HTERT RPE-1 (cell line): ENCODE data around the gene PPP6R2.

Experiments
- in situ Hi-C: fragments of 300-500 bp; cut with MboI; formaldehyde crosslinking; loops from 4 replicates; pipeline ENCODE4 v1.14.3; 2020; ENCODE audit warnings: low sequenced_read_pairs

PPP6R2 gene

DNA sequence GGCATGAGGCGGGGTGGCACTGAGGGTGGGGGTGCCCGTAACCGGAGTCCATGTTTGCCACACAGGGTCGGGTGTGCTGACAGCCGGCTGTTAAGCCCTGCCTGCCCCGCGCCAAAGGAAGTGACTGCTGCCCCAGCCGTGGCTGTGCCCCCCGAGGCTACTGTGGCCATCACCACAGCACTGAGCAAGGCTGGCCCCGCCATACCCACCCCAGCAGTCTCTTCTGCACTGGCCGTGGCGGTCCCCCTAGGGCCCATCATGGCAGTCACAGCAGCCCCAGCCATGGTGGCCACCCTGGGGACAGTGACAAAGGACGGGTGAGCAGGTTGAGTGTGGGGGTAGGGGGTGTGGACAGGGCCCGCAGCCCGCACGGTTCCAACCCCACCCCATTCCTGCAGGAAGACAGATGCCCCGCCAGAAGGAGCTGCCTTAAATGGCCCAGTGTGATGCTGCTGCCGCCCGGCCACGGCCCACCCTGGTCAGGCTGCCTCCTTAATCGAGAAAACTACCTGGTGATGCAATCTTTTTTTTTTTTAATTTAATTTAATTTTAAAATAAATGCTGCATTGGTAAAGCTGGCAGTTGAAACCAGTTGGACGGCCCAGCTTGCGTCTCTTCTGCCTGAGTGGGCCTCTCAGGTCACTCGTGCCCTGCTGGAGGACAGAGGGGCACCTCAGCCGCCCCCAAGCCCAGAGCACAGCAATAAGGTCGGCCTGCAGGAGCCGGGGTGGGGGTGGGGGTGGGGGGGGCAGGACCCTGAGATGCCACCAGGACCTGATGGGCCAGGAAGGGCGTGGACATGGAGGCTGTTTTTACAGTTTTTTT, 100.9 kb downstream of the PPP6R2 start:
- in situ Hi-C loops = no loop called here

- in situ Hi-C loops = no loop called here
Measured at GRCh38 chr22:50444663-50445062, 101.5 kb downstream of the PPP6R2 start.

DNA sequence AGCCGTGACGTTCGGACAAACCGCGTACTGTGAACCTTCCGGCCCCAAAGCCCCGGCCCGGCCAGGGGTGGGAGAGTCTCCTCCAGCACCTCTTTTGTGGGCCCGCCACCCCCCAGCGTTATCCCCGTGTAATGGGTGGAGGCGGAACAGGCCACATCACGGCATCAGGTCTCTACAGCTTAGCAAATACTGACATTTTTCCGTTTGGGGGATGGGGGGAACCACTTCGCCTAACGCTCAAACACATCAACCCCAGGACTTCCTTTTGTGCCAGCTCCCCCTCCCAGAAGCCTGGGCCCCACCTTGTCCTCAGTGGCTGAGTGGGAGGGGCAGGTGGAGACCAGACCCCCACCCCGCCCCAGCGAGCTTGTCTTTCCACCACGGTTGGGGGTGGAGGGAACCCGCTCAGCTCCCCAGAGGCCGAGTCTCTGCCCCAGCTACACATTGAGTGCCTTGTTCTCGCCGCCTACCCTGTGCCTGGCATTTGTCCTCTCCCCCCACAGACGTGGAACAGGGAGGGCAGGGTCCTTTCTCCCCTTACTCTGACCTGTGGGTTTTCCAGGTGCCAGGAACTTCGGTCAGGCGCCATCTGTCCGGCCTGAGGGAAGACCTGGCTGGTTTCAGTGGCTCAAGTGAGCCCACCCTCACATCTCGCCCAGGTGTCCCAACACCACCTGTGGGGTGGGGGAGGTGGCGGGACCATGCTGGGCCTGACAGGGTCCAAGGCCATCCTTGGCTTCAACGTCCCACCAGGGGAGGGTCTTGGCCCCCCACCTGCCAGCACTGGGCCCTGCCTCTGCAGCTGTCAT, 102.1 kb downstream of the PPP6R2 start:
- in situ Hi-C loops = no loop called here

- in situ Hi-C loops = no loop called here
Measured at GRCh38 chr22:50445880-50446707, 103.0 kb downstream of the PPP6R2 start.

DNA sequence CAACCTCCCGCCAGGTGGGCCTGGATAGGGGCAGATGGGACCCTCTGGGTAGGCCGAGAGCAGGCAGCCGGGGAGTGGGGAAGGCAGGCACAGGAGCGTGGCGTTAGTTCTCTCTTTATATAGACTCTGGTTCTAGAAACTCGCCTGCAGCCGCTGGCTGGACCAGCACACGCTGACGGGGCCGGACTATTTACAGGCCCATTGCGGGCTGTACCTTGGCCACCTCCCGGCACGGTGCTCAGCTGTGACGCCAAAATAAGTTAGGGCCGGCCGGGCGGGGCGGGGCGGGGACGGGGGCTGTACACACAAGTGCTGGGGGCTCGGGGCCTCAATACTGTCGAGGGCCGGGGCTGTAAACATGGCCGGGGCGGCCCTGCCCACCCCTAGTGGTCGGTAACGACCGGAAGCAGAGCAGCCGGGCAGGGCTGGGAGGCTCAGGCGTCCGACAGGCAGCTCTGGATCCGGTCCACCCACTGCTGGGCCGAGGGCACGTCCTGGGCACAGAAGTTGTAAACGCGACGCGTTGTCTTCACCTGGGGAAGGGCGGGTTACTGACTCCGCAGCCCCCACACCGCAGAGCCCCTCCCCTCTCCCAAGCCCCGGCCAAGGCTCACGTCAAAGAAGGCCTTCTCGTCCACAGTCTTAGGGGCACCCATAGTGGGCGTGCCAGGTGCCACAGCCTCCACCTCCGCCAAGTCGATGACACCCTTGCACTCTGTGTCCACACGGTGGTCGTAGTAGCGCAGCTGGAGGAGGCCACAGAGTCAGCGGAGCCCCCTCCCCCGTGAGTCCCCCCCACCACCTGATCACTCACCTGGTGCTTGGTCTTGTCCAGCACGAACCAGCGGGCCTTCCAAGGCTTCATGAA, 103.8 kb downstream of the PPP6R2 start:
- in situ Hi-C loops = no loop called here

DNA sequence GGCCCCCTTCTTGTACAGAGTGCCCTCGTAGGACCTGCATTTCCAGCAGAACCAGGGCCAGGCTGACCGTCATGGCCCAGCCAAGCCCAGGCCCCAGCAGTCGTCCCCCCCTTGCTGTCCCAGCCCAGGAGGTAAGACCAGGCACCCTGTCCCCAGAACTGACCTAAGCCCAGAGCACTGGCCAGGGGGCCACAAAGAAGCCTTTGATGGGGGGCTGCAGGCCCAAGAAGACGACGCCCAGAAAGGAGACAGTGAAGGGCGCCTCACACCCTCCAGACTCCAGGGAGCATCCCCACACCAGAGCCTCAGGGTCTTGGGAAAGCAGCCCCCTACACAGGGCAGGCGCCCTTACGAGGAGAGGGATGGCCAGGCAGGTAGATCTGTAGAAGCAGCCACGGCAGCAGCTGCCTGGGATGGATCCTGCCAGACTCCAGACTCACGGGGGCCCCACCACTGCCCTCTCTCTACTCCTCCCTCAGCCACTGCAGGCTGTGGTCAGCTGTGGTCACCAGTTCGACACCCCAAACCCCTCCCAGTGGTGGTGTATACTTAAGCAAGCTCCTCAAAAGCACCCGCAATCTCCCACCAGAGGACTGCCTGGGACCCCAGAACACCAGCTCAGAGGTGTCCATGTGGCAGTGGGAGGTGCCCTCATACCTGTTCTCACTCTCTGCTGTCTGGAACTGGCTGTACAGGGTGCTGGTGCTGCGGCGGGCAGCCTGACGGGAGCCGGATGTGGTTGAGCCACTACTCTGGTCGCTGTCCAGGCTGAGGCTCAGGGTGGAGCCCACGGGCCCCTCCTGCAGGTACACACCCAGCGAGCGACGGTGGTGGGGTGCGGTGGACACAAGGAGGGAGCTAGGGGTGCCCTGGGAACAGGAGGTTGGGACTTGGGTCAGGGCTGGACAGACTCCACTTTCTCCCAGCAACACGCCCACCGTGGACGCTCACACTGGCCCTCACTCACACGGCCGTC, 104.7 kb downstream of the PPP6R2 start:
- in situ Hi-C loops = no loop called here

DNA sequence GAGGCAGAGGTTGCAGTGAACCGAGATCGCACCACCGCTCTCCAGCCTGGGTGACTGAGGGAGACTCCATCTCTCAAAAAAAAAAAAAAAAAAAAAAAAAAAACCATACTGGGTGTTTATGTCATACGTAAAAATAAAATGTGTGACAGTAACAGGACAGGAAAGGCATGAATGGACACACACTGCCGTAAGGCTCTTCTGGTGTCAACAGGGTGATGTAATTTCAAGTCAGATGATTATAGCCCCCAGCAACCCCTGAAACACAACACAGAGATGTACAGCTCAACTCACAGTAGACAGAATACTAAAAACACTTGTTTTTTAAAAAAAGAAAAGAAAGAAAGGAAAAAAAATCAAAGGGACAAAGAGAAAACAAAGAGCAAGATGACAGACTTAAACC, 109.5 kb downstream of the PPP6R2 start:
- in situ Hi-C loops = no loop called here

DNA sequence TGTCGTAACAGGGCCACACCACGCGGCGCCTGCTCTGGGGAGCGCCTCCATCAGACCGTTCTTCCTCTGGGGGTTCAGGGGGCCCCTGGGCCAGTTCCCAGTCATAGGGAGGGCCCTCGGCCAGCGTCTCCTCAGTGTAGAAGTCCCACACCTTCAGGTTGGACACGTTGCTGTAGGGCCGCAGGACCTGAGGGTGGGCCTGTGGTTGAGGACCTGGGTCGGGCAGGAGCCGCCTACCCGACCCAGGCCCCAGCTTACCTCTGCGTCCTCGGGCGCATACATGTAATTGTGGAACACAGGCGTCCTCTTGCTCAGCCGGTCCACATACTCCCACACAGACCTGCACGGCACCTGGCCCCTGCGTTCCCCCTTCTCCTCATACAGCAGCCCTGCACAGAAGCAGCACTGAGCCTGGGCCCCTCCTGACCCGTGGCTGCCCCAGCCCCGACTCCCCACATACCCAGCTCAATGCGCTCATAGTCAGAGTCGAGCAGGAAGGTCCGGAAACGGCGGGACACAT, 111.5 kb downstream of the PPP6R2 start:
- in situ Hi-C loops = no loop called here

GRCh38 chr22:50455201-50455600, 112.1 kb downstream of the PPP6R2 start:
- in situ Hi-C loops = no loop called here

DNA sequence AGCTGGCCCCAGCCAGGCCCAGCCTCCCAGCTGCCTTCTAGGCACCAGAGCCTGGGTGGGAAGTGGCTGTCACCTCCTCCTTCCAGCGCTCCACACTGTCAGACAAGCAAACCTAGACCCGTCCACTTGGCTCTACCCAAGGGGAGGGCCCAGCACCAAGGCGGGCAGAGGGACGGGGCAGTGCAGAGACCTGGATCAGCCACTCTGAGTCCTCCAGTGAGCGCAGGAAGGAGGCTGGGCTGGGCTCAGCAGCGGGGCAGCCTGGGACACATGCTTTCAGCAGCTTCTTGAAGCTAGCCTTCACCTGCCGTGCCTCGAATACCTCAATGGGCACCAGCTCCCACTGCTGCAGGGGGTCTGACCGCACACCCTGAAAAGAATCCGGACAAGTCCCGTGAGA, 112.9 kb downstream of the PPP6R2 start:
- in situ Hi-C loops = no loop called here

DNA sequence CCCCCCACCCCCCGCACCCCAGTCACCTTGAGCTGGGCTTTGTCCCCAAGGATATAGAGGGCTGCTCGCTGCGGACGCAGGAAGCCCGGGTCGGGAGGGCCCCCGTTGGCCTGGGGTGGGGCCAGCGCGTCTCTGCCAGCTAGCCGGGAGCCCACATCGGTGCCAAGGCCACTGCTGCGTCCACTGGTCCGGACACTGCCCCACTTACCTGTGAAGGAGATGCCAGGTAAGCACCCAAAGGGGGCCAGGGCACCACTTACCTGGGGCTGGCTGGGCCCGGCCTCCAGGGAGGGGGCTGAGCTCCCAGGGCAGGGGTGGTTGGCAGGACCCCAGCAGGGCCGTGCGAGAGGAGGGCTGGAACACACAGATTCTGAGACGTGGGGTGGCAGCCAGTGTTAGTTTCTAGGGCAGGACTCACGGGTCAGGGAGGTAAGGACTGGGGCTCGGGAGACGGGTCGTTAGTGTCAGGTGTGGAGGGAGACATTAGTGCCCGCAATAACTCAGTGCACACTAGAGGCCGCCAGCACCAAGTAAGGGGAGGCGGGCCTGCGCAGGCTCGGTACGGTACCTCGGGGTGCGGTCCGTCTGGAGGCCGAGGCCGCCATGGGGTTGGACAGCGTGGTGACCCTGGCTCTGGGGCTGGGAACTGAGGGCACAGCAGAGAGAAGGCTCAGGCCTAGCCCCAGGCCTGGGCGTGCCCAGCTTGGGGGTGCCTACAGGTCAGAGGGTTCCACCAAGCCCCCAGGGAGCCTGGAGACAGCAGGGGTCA, 113.5 kb downstream of the PPP6R2 start:
- in situ Hi-C loops = no loop called here

DNA sequence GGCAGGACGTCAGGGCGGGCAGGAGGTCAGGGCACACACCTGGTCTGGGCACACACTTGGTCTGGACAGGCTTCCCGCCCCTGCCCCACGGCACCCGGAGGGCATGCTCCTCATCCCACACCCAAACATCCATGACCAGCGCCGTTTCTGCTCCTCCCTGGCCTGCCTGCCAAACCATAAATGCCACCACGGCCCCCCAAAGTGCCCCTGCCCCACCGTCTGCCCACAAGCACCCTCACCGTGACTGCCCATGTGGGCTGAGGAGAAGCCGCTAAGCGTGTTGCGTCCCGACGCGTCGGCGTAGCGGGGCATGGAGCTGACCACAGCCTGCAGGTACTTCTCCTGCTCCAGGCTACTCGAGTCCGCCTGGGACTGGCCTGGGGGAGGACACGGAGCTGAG, 115.9 kb downstream of the PPP6R2 start:
- in situ Hi-C loops = no loop called here

DNA sequence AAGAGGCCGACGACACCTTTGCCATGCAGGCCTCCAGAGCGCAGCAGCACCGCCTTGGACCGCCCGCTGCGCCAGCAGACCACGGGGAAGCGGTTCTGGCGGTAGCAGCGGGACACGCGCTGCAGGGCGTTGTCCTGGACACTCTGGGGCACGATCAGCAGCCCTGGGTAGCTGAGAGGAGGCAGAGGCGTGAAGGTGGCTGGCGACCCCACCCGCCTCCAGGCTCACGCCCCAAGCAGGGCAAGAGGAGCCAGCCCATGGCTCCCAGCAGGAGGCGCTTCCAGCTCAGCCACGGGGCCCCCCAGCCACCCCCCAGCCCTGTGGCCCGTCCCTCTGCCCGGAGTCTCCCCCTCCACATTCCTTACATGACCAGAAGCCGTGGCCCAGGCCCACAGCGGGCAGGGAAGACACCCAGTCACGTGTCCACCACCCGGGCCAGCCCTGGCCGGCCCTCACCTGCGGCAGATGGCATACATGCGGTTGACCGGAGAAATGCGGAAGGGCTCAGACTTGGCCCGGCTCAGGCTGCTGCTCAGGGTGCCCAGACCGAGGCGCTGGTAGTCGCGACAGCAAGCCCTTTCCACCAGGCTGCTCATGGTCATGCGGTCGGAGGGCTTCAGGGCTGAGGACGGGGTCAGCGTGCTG, 116.5 kb downstream of the PPP6R2 start:
- in situ Hi-C loops = no loop called here

- in situ Hi-C loops = no loop called here
Measured at GRCh38 chr22:50460938-50461337, 117.8 kb downstream of the PPP6R2 start.

DNA sequence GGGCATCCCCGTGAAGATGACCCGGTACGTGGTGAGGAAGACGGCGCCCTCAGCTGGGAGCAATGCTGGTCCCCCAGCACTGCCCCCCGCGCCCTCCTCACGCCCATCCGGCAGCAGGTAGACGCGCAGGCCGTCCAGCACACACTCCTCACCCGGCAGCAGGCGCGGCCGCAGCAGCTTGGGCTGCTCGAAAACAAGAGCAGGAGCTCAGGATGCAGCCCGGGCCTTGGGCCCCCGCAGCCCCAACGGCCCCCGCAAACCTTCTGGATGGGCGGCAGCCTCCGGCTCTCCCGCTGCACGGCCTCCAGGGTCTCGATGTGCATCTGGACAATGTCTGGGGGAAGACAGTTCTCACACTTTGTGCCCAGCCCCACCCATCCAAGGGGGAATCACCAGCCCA, 118.4 kb downstream of the PPP6R2 start:
- in situ Hi-C loops = no loop called here

GRCh38 chr22:50461979-50462540, 118.9 kb downstream of the PPP6R2 start:
- in situ Hi-C loops = no loop called here

DNA sequence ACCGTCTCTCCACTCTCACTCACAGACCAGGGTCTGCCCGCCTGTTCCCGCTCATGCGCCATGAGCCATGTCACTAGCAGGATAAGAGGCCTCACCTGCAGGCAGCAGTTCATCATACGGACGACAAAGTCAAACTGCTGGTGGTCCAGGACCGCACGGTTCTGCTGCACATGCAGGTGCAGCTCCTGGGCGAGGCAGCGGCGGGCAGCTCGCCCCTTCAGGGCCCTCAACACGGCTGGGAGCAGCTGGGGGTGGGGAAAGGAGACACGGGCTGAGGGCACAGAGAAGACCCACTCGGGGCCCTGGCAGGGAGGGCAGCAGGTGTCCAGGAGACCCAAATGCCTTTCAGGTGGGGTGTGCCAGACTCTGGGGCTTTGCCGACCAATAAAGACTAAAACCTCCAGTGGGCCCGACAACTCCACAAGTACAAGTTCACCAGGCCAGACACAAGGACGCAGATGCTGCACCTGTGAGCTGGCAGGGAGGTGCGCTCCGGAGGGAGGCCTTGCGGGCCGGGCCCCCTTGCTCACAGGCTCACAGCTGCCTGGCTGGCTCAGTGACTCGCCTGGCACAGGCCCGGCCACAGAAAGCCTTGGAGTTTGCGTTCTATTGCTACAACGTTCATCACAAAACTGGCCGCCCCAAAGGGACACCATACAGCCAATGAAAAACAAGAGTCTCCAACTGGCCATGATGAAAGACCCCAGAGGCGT, 120.2 kb downstream of the PPP6R2 start:
- in situ Hi-C loops = no loop called here
